GM18951 (cell line): ENCODE measurements around the gene ERBB4.
"Not testable (repeated sequence)": the region's sequence is repeated elsewhere in the genome, so short reads cannot be mapped to it uniquely, and the experiment has no call there.

Source experiments
- POLR2A ChIP-seq: IDR thresholded peaks from 4 replicates; pipeline ENCODE4 v1.6.1; 2011; ENCODE audit warnings: mild to moderate bottlenecking; ENCODE audit not compliant: insufficient read length, insufficient read depth; ENCODE audit errors: extremely low read depth
- in situ Hi-C: fragments of 300-500 bp; cut with MboI; formaldehyde crosslinking; loops from one replicate; pipeline ENCODE4 v1.12.0; 2022; ENCODE audit warnings: low sequenced_read_pairs, mixed read lengths, inconsistent platforms; ENCODE audit not compliant: unreplicated experiment

Gene ERBB4

GRCh38 chr2:212027681-212028628 lies 510.6 kb downstream of the ERBB4 start:
- in situ Hi-C loops, result no loop called here
- TF ChIP-seq POLR2A, result no peak

DNA sequence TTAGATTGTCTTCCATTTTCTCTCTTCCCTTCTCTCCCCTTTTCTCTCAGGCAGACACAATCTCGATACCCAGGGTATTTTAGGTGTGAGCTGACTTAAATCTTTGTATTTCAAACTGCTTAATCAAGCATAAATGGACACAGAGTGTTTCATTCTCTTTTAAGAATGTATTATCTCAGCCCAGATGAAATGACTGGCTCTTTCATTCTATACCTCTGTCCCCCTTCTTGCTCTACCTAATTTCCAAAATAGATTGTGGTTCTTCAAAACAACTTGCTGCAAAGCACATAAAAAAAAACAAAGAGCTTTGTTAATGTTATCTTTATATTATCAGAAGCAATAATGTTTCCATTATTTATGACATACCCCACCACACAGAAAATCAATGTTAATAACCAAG lies 514.6 kb downstream of the ERBB4 start:
- no peak for TF ChIP-seq POLR2A
- in situ Hi-C loops, result no loop called here

- TF ChIP-seq POLR2A, result no peak
- in situ Hi-C loops, result no loop called here
These were observed 515.6 kb downstream of the ERBB4 start for GRCh38 chr2:212022966-212023365.

GRCh38 chr2:212021947-212022346 lies 516.7 kb downstream of the ERBB4 start:
- TF ChIP-seq POLR2A, result no peak
- in situ Hi-C loops, result no loop called here

GRCh38 chr2:212015588-212015987 lies 523.0 kb downstream of the ERBB4 start:
- in situ Hi-C loops, result no loop called here
- no peak for TF ChIP-seq POLR2A

DNA sequence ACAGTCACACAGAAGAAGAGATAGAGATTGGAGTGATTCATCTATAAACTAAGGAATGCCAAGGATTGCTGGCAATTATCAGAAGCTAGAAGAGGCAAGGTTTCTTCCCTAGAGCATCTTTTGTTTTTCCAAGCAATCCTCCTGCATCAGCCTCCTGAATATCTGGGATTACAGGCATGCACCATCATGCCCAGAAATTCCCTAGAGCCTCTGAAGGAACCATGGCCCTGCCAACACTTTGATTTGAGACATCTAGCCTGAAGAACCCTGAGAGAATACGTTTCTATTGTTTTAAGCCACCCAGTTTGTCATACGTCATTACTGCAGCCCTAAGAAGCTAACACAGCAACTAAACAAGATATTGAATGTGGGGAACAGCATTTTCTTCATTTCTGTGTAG lies 525.0 kb downstream of the ERBB4 start:
- no peak for TF ChIP-seq POLR2A
- in situ Hi-C loops, result no loop called here

DNA sequence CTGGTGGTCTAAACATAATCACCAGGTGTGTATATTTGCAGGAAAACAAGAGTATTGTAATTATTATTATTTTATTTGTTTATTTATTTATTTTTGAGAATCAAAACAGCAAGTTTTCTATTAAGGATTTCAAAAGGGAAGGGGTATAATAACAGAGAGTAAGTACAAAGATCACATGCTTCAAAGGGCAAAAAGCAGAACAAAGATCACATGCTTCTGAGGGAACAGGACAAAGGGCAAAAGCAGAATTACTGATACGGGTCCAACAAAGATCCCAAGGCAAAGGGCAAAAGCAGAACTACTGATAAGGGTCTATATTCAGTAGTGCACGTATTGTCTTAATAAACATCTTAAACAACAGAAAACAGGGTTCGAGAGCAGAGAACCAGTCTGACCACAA lies 528.3 kb downstream of the ERBB4 start:
- in situ Hi-C loops, result not testable (repeated sequence)

DNA sequence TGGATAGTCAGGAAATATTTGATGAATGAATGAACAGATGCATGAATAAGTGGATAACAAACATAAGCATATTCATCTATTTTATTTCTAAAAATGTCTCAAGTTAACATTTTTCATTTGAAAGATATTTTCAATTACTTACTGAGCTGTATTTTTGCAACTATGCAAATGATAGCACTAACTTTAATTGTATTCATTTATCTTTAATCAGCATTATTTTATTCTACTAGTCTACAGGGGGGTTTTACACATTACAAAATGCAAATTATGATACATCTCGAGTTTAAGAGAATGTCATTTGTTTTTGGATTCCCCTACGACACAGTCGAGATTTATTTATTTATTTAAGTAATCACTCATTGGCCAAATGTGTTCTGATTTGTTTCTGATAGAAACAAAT lies 530.6 kb downstream of the ERBB4 start:
- in situ Hi-C loops, result no loop called here
- TF ChIP-seq POLR2A, result no peak

- TF ChIP-seq POLR2A, result no peak
- in situ Hi-C loops, result no loop called here
These were observed 533.4 kb downstream of the ERBB4 start for GRCh38 chr2:212005085-212005671.

GRCh38 chr2:212001325-212001724 lies 537.3 kb downstream of the ERBB4 start:
- in situ Hi-C loops, result no loop called here
- no peak for TF ChIP-seq POLR2A

DNA sequence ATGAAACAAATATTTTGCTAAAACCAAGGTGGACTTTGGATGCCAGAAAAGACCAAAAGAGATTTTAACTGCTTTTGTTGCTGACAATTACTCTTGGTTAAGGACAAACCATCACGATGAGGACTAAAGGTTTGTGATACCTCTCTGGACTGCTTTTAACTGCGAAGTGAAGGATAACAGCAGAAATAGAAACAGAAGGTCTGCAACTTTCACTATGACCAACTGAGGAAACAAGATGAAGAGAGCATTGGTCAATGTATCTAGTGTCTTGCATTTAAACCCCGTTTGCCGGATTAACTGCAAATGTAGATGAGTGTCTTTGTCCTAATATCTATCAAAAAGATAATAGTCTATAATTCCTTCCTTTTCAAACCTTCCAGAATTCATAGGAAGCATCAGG lies 541.7 kb downstream of the ERBB4 start:
- in situ Hi-C loops, result no loop called here
- no peak for TF ChIP-seq POLR2A

- in situ Hi-C loops, result no loop called here
- TF ChIP-seq POLR2A, result no peak
These were observed 543.8 kb downstream of the ERBB4 start for GRCh38 chr2:211994806-211995205.

GRCh38 chr2:211990335-211990734 lies 548.3 kb downstream of the ERBB4 start:
- in situ Hi-C loops, result no loop called here
- TF ChIP-seq POLR2A, result no peak

GRCh38 chr2:211986313-211986712 lies 552.3 kb downstream of the ERBB4 start:
- in situ Hi-C loops, result no loop called here
- TF ChIP-seq POLR2A, result no peak

- in situ Hi-C loops, result no loop called here
- TF ChIP-seq POLR2A, result no peak
These were observed 553.2 kb downstream of the ERBB4 start for GRCh38 chr2:211985393-211985792.

DNA sequence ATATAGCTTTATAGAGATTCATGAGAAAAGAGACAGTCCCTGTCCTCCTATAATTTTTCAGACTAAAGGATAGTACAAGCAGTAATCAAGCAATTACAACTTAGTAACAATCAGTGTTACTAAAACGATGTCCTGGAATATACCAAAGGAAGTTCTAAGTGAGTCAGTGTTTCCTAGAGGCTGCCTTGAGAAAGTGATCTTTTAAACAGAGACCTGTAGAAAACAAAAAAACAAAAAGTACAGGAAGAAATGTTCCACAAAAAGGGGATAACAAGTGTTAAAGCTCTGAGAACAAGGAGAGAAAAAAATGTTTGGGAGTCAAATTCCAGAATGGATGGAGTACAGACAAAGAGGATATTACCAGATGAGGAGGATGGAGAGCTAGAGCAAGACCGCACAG lies 556.4 kb downstream of the ERBB4 start:
- TF ChIP-seq POLR2A, result no peak
- in situ Hi-C loops, result no loop called here
